ENCODE measurements around the gene PGRMC2. TPM values are rescaled to one million over a fixed set of nuclear protein-coding genes. Genes with fewer than 3 reads are reported as not detected.

The PGRMC2 gene
- total and polyA plus RNA-seq, 2 donors (not counting 1 experiment from before 2014, with no cell fraction given): 30.4 to 95.6 TPM

GRCh38 chr4:128299848-128300247 lies 12.2 kb upstream of the PGRMC2 start:
- peak in 1 of 2 donors; percentile 68 for DNase-seq (ENCODE audit: low read depth in 2 of 2)
- Histone ChIP-seq H3K36me3 (ENCODE audit: control insufficient read depth, insufficient read depth, low read length) (no peaks in the 10 kb centered on the region), H2AFZ (ENCODE audit: low read length) (no peak overlapping the region), H3K4me2 (ENCODE audit: extremely low read depth, insufficient read depth, low read length) (no peak overlapping the region), H3K9ac (ENCODE audit: insufficient read depth, low read length) (no peak overlapping the region), H3K27ac (ENCODE audit: insufficient read depth, low read length) (no peak overlapping the region), H3K79me2 (ENCODE audit: control insufficient read depth, insufficient read depth, low read length) (no peaks in the 10 kb centered on the region), H3K27me3 (ENCODE audit: control insufficient read depth, insufficient read depth, low read length) (no peaks in the 10 kb centered on the region), H3K4me1 (ENCODE audit: control insufficient read depth, extremely low read depth, insufficient read depth, low read length) (no peaks in the 10 kb centered on the region), H3K4me3 (replicated peaks in 1 of 4; ENCODE audit: control extremely low read depth in 1 of 4, insufficient read depth in 1 of 4, low read depth in 3 of 4, low read length in 4 of 4) (no peak overlapping the region), H4K20me1 (ENCODE audit: control insufficient read depth, extremely low read depth, insufficient read depth, low read length) (no peaks in the 10 kb centered on the region), H3K9me3 (ENCODE audit: control insufficient read depth, insufficient read depth, low read depth, low read length) (no peaks in the 10 kb centered on the region)
- TF ChIP-seq, protein P1, sequence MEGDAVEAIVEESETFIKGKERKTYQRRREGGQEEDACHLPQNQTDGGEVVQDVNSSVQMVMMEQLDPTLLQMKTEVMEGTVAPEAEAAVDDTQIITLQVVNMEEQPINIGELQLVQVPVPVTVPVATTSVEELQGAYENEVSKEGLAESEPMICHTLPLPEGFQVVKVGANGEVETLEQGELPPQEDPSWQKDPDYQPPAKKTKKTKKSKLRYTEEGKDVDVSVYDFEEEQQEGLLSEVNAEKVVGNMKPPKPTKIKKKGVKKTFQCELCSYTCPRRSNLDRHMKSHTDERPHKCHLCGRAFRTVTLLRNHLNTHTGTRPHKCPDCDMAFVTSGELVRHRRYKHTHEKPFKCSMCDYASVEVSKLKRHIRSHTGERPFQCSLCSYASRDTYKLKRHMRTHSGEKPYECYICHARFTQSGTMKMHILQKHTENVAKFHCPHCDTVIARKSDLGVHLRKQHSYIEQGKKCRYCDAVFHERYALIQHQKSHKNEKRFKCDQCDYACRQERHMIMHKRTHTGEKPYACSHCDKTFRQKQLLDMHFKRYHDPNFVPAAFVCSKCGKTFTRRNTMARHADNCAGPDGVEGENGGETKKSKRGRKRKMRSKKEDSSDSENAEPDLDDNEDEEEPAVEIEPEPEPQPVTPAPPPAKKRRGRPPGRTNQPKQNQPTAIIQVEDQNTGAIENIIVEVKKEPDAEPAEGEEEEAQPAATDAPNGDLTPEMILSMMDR (conservative IDR thresholded peaks at IDR 0.05 in 1 of 2, IDR thresholded peaks at IDR 0.05 in 1 of 2; ENCODE audit: low read depth in 1 of 2, low read length in 2 of 2): no peak
- TF ChIP-seq EZH2 (IDR thresholded peaks at IDR 0.05; ENCODE audit: low read length, missing control alignments): no peak

- Histone ChIP-seq H3K36me3 (ENCODE audit: control insufficient read depth, insufficient read depth, low read length) (no peaks in the 10 kb centered on the region), H4K20me1 (ENCODE audit: control insufficient read depth, extremely low read depth, insufficient read depth, low read length) (no peaks in the 10 kb centered on the region), H3K4me1 (ENCODE audit: control insufficient read depth, extremely low read depth, insufficient read depth, low read length) (no peaks in the 10 kb centered on the region), H3K27ac (ENCODE audit: insufficient read depth, low read length) (no peak overlapping the region), H3K27me3 (ENCODE audit: control insufficient read depth, insufficient read depth, low read length) (no peaks in the 10 kb centered on the region), H3K79me2 (ENCODE audit: control insufficient read depth, insufficient read depth, low read length) (no peaks in the 10 kb centered on the region), H3K9me3 (ENCODE audit: control insufficient read depth, insufficient read depth, low read depth, low read length) (no peaks in the 10 kb centered on the region), H3K9ac (ENCODE audit: insufficient read depth, low read length) (no peak overlapping the region), H2AFZ (ENCODE audit: low read length) (no peak overlapping the region), H3K4me3 (replicated peaks in 1 of 4; ENCODE audit: control extremely low read depth in 1 of 4, insufficient read depth in 1 of 4, low read depth in 3 of 4, low read length in 4 of 4) (no peak overlapping the region), H3K4me2 (ENCODE audit: extremely low read depth, insufficient read depth, low read length) (no peak overlapping the region)
- DNase-seq (ENCODE audit: low read depth in 2 of 2): no peak
- TF ChIP-seq, protein P1 (conservative IDR thresholded peaks at IDR 0.05 in 1 of 2, IDR thresholded peaks at IDR 0.05 in 1 of 2; ENCODE audit: low read depth in 1 of 2, low read length in 2 of 2): no peak
- no peak for TF ChIP-seq EZH2 (IDR thresholded peaks at IDR 0.05; ENCODE audit: low read length, missing control alignments)
Measured at GRCh38 chr4:128298852-128299251, 11.2 kb upstream of the PGRMC2 start.

- Histone ChIP-seq H3K9ac (ENCODE audit: insufficient read depth, low read length) (no peak overlapping the region), H4K20me1 (ENCODE audit: control insufficient read depth, extremely low read depth, insufficient read depth, low read length) (no peaks in the 10 kb centered on the region), H3K4me3 (replicated peaks in 1 of 4; ENCODE audit: control extremely low read depth in 1 of 4, insufficient read depth in 1 of 4, low read depth in 3 of 4, low read length in 4 of 4) (no peak overlapping the region), H3K4me2 (ENCODE audit: extremely low read depth, insufficient read depth, low read length) (no peak overlapping the region), H3K36me3 (ENCODE audit: control insufficient read depth, insufficient read depth, low read length) (no peaks in the 10 kb centered on the region), H2AFZ (ENCODE audit: low read length) (no peak overlapping the region), H3K27ac (ENCODE audit: insufficient read depth, low read length) (no peak overlapping the region), H3K27me3 (ENCODE audit: control insufficient read depth, insufficient read depth, low read length) (no peaks in the 10 kb centered on the region), H3K4me1 (ENCODE audit: control insufficient read depth, extremely low read depth, insufficient read depth, low read length) (no peaks in the 10 kb centered on the region), H3K9me3 (ENCODE audit: control insufficient read depth, insufficient read depth, low read depth, low read length) (no peaks in the 10 kb centered on the region), H3K79me2 (ENCODE audit: control insufficient read depth, insufficient read depth, low read length) (no peaks in the 10 kb centered on the region)
- TF ChIP-seq EZH2 (IDR thresholded peaks at IDR 0.05; ENCODE audit: low read length, missing control alignments): no peak
- TF ChIP-seq, protein P1 (conservative IDR thresholded peaks at IDR 0.05 in 1 of 2, IDR thresholded peaks at IDR 0.05 in 1 of 2; ENCODE audit: low read depth in 1 of 2, low read length in 2 of 2): no peak
- no peak for DNase-seq (ENCODE audit: low read depth in 2 of 2)
Measured at GRCh38 chr4:128298146-128298758, 10.6 kb upstream of the PGRMC2 start.
